B cell (primary cell): ENCODE data around the gene TIAM1. TPM values are rescaled to one million over a fixed set of nuclear protein-coding genes. Genes with fewer than 3 reads are reported as not detected.

Experiments
- ATAC-seq: fragments of 200-7000 bp; cut with Tn5 transposase; one replicate; pipeline ENCODE4 v1.10.0; 2021; ENCODE audit warnings: low read depth, mild to moderate bottlenecking, moderate number of reproducible peaks, moderate library complexity
- CTCF ChIA-PET: fragments of 350-600 bp; sonication (Branson Sonifier 250); formaldehyde crosslinking; loops from one replicate; lab custom pipeline; 2021; ENCODE audit warnings: antibody characterized with exemption, inconsistent platforms; lab: Charles Lee
- POLR2A ChIA-PET: fragments of 350-600 bp; sonication (Branson Sonifier 250); formaldehyde crosslinking; loops from one replicate; lab custom pipeline; 2021; ENCODE audit warnings: antibody characterized with exemption; lab: Charles Lee
- DNase-seq: peaks from one replicate; pipeline ENCODE4 v3.0.0; 2013
- H2AFZ ChIP-seq: 2 replicates; pipeline ENCODE4 v1.6.1; 2012; ENCODE audit warnings: mild to moderate bottlenecking, low read depth, low read length; ENCODE audit not compliant: insufficient read depth, poor library complexity, severe bottlenecking
- H3K27ac ChIP-seq, 2 donors: 1 replicate in 1 of 2; 2 replicates in 1 of 2; pipeline ENCODE4 v1.5.1; 2012 to 2013; ENCODE audit warnings: low read length in 2 of 2, mild to moderate bottlenecking in 2 of 2, moderate library complexity in 1 of 2
- H3K27me3 ChIP-seq, 4 experiments: fragments of 200-600 bp in 1 of 4; sonication (generic) in 1 of 4; replicated peaks in 1 of 4; 1 replicate in 2 of 4; 2 replicates in 2 of 4; pipeline versions ENCODE4 v1.6.1 to v1.7.0; 2013 to 2016; ENCODE audit warnings: low read length in 3 of 4, mild to moderate bottlenecking in 2 of 4, mixed read lengths in 1 of 4, moderate library complexity in 1 of 4; ENCODE audit not compliant: insufficient read depth in 4 of 4, control insufficient read depth in 3 of 4; ENCODE audit errors: control extremely low read depth in 1 of 4
- H3K36me3 ChIP-seq, 2 experiments: replicated peaks in 1 of 2; 1 replicate in 1 of 2; 2 replicates in 1 of 2; pipeline versions ENCODE4 v1.6.1 to v1.7.1; 2013; ENCODE audit warnings: low read length in 1 of 2; ENCODE audit not compliant: insufficient read depth in 2 of 2, control insufficient read depth in 1 of 2; ENCODE audit errors: control extremely low read depth in 1 of 2, extremely low read depth in 1 of 2
- H3K4me1 ChIP-seq, 2 donors: fragments of 200-600 bp in 1 of 2; sonication (generic) in 1 of 2; 1 replicate in 1 of 2; 2 replicates in 1 of 2; pipeline versions ENCODE4 v1.5.1 to v1.6.1; 2013 to 2017; ENCODE audit warnings: low read length in 2 of 2; ENCODE audit not compliant: control insufficient read depth in 2 of 2, insufficient read depth in 2 of 2
- H3K4me2 ChIP-seq: replicated peaks from 2 replicates; pipeline ENCODE3; 2012; ENCODE audit warnings: mild to moderate bottlenecking, low read depth, low read length; ENCODE audit not compliant: poor library complexity, severe bottlenecking
- H3K4me3 ChIP-seq, 5 experiments: fragments of 200-600 bp in 1 of 5; sonication (generic) in 1 of 5; 1 replicate in 3 of 5; 2 replicates in 2 of 5; pipeline versions ENCODE4 v1.5.1 to v1.7.0; 2011 to 2016; ENCODE audit warnings: low read length in 4 of 5, mild to moderate bottlenecking in 4 of 5, low read depth in 2 of 5, control low read depth in 1 of 5, moderate library complexity in 1 of 5; ENCODE audit not compliant: insufficient read depth in 1 of 5; ENCODE audit errors: control extremely low read depth in 1 of 5, extremely low read depth in 1 of 5
- H3K79me2 ChIP-seq: fragments of 200-600 bp; sonication (generic); one replicate; pipeline ENCODE4 v1.6.0; 2016; ENCODE audit warnings: low read length; ENCODE audit not compliant: control insufficient read depth, insufficient read depth
- H3K9ac ChIP-seq: fragments of 200-600 bp; sonication (generic); 2 replicates; pipeline ENCODE4 v1.6.1; 2017; ENCODE audit warnings: mild to moderate bottlenecking, low read length, moderate library complexity
- H3K9me3 ChIP-seq, 3 donors: one replicate each; pipeline versions ENCODE4 v1.6.1 to v1.7.1; 2013; ENCODE audit warnings: low read length in 2 of 3; ENCODE audit not compliant: control insufficient read depth in 2 of 3, insufficient read depth in 1 of 3; ENCODE audit errors: control extremely low read depth in 1 of 3
- H4K20me1 ChIP-seq: 2 replicates; pipeline ENCODE4 v1.6.0; 2012; ENCODE audit warnings: mild to moderate bottlenecking, low read length; ENCODE audit not compliant: insufficient read depth, control insufficient read depth, poor library complexity, severe bottlenecking
- H3K27ac Mint-ChIP-seq: one replicate; pipeline ENCODE4 v1.8.0; 2021; ENCODE audit warnings: mixed read lengths
- H3K27me3 Mint-ChIP-seq: one replicate; pipeline ENCODE4 v1.8.0; 2021; ENCODE audit warnings: mixed read lengths
- H3K4me1 Mint-ChIP-seq: one replicate; pipeline ENCODE4 v1.8.0; 2021; ENCODE audit warnings: mixed read lengths
- H3K4me3 Mint-ChIP-seq: one replicate; pipeline ENCODE4 v1.8.0; 2021; ENCODE audit warnings: mixed read lengths
- H3K9me3 Mint-ChIP-seq: one replicate; pipeline ENCODE4 v1.8.0; 2022; ENCODE audit warnings: mixed read lengths; ENCODE audit not compliant: insufficient read depth
- EZH2 ChIP-seq: IDR thresholded peaks from 2 replicates; pipeline ENCODE4 v1.6.1; 2012; ENCODE audit warnings: borderline replicate concordance, low read depth, mild to moderate bottlenecking, moderate library complexity, low read length; ENCODE audit not compliant: insufficient read depth, poor library complexity, severe bottlenecking
- WGBS: methylation state at CpG from one replicate; pipeline ENCODE4 v1.1.5; 2013; ENCODE audit warnings: missing lambda C conversion rate; ENCODE audit not compliant: insufficient coverage; 5-methylcytosine and 5-hydroxymethylcytosine counted together
- intact Hi-C: fragments of 100-400 bp; cut with micrococcal nuclease; formaldehyde crosslinking; loops from one replicate; pipeline ENCODE4 v1.10.0; 2022
- polyA plus RNA-seq: library from polyadenylated mRNA; depleted of rRNA; stranded (reverse); fragments of >200 nt; gene quantifications from 2 replicates; pipeline ENCODE4 v1.2.3, GENCODE V29; 2012
- total RNA-seq, 2 donors: library from RNA; stranded (reverse); fragments of 120-200 nt in 1 of 2; gene quantifications; 1 replicate in 1 of 2; 2 replicates in 1 of 2; pipeline versions ENCODE4 v1.2.3 to v1.2.4, GENCODE V29; 2013 to 2022
- TF ChIP-seq, protein P1 (sequence below): fragments of 200-600 bp; IDR thresholded peaks from one replicate; pipeline ENCODE4 v1.8.0; 2022; ENCODE audit warnings: antibody characterized with exemption, mild to moderate bottlenecking

TIAM1 gene
- total and polyA plus RNA-seq, 2 donors (not counting 1 experiment from before 2014, with no cell fraction given), result 0.51 to 1.0 TPM

DNA sequence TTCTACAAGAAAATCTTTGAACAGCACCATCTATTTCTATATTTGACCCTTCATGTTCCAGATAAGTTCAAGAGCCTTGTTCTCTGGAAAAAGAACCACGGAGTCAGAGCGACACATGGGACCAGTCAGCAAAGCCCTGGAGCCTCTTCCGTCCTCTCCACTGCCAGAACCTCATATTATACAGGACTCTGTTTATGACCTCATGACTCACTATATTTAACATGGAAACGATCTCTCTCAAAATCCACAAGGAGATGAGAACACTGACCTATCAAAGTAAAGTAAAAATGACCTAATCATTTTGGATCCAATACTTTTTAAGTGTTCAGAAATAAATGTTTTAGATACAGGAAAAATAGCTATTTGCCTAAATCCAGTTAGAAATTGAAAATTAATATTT is 181.2 kb downstream of the TIAM1 start:
- Histone ChIP-seq H3K27me3 (no peaks in the 10 kb centered on the region), H3K4me1 (no peaks in the 10 kb centered on the region), H2AFZ (no peak overlapping the region), H3K36me3 (no peaks in the 10 kb centered on the region), H3K27ac (no peak overlapping the region), H3K4me2 (no peak overlapping the region), H3K9ac (no peak overlapping the region), H3K9me3 (no peaks in the 10 kb centered on the region), H3K79me2 (no peaks in the 10 kb centered on the region), H3K4me3 (no peak overlapping the region), H4K20me1 (no peaks in the 10 kb centered on the region)
- no peak for ATAC-seq
- Mint-ChIP-seq H3K27ac (no peak overlapping the region), H3K9me3 (no peaks in the 10 kb centered on the region), H3K4me1 (peaks cover 4% of the 10 kb centered on the region), H3K27me3 (no peaks in the 10 kb centered on the region), H3K4me3 (no peak overlapping the region)
- intact Hi-C loops, result no loop called here
- no peak for DNase-seq
- 100% methylated on average over 3 of the region's 4 CpGs for WGBS
- POLR2A ChIA-PET, result no interaction called here
- CTCF ChIA-PET, result no interaction called here
- TF ChIP-seq, protein P1, sequence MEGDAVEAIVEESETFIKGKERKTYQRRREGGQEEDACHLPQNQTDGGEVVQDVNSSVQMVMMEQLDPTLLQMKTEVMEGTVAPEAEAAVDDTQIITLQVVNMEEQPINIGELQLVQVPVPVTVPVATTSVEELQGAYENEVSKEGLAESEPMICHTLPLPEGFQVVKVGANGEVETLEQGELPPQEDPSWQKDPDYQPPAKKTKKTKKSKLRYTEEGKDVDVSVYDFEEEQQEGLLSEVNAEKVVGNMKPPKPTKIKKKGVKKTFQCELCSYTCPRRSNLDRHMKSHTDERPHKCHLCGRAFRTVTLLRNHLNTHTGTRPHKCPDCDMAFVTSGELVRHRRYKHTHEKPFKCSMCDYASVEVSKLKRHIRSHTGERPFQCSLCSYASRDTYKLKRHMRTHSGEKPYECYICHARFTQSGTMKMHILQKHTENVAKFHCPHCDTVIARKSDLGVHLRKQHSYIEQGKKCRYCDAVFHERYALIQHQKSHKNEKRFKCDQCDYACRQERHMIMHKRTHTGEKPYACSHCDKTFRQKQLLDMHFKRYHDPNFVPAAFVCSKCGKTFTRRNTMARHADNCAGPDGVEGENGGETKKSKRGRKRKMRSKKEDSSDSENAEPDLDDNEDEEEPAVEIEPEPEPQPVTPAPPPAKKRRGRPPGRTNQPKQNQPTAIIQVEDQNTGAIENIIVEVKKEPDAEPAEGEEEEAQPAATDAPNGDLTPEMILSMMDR, result no peak

DNA sequence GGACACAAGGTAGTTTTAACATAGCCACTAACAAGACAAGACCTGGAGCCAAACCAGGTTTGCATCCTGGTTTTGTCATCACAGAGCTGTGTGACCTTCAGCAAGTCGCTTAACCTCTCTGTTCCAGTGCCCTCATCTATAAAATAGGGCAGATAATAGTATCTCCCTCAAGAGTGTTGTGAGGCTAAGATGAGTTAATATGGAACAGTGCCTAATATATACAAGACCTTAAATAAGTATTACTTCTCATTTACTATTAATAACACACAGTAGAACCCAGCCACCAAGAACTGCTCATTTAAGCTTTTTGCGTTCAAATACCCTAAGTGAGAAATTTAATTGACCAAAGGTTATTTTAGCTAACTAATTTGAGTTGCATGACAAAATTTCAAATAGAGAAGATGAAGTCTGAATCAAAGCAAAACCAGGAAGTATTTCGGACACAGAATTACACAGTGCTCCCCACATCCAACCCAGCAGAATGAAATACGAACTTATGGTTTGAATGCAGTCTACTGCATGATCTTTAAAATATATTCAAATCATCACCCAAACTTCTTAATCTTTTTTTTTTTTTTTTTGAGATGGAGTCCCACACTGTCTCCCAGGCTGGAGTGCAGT is 181.9 kb downstream of the TIAM1 start:
- H3K4me3 ChIP-seq, result no peak overlapping the region
- H3K9me3 ChIP-seq, result peaks cover 0 to 5% (median 4%) of the 10 kb centered on the region in 3 donors
- intact Hi-C loops, result no loop called here
- Mint-ChIP-seq H3K4me1 (peaks cover 4% of the 10 kb centered on the region), H3K27ac (no peak overlapping the region), H3K9me3 (no peaks in the 10 kb centered on the region), H3K4me3 (no peak overlapping the region), H3K27me3 (no peaks in the 10 kb centered on the region)
- ChIA-PET POLR2A (no interaction called here), CTCF (no interaction called here)
- no peak overlapping the region for H3K27ac ChIP-seq
- no peak overlapping the region for H2AFZ ChIP-seq
- H3K4me1 ChIP-seq, result no peaks in the 10 kb centered on the region
- no peaks in the 10 kb centered on the region for H4K20me1 ChIP-seq
- no CpG with 5 or more reads among the region's 4 CpGs for WGBS
- no peak overlapping the region for H3K4me2 ChIP-seq
- no peak overlapping the region for H3K9ac ChIP-seq
- TF ChIP-seq EZH2, result no peak
- TF ChIP-seq, protein P1, result no peak
- DNase-seq (no peak), ATAC-seq (no peak)
- H3K27me3 ChIP-seq, result no peaks in the 10 kb centered on the region
- H3K36me3 ChIP-seq, result no peaks in the 10 kb centered on the region
- no peaks in the 10 kb centered on the region for H3K79me2 ChIP-seq
